Posterior vena cava (tissue), 2 donors: ENCODE results near the gene NXT1. TPM values are rescaled to one million over a fixed set of nuclear protein-coding genes. Genes with fewer than 3 reads are reported as not detected.

ENCODE experiments used
- DNase-seq: peaks from one replicate; pipeline ENCODE4 v3.0.0-alpha.2; 2020; ENCODE audit warnings: low spot score
- intact Hi-C, 2 donors: fragments of 100-400 bp; cut with DNase I; formaldehyde crosslinking; loops; one replicate each; pipeline versions ENCODE4 v1.14.1 to v1.14.2; 2022 to 2023
- total RNA-seq, 2 donors: library from RNA; stranded (reverse); fragmentation: NEBNext Ultra II Directional; extraction: Animal tissue kit (Norgen Biotek cat#: 25700); gene quantifications; one replicate each; pipeline ENCODE4 v1.2.1, GENCODE V29; 2021
- donor health status: DM: yes; HTN: yes; CAD: no.
- donor health status: DM: yes; HTN: yes; CAD: no.

The NXT1 gene
- total RNA-seq, 2 donors from 2014 or later: 14.6 to 19.1 TPM

- intact Hi-C loops: loop anchor here in 1 of 2 donors (10.0 kb wide), 1 partner anchor 284 kb away; the partner anchor contains the start of gene CST3
- peak; percentile 88 for DNase-seq
Observed at GRCh38 chr20:23350904-23351838, 580 bp downstream of the NXT1 start.

- DNase-seq: no peak
Observed at GRCh38 chr20:23356203-23356602, 5.6 kb downstream of the NXT1 start.

GRCh38 chr20:23357767-23358562 lies 7.4 kb downstream of the NXT1 start:
- peak; percentile 100 for DNase-seq
- intact Hi-C loops: loop anchor here in 1 of 2 donors (10.0 kb wide), 1 partner anchor 277 kb away; the partner anchor contains the start of gene CST3

More at GRCh38 chr20:23356203-23356602, 5.6 kb downstream of the NXT1 start:
- intact Hi-C loops: loop anchor here in 1 of 2 donors (10.0 kb wide), 1 partner anchor 279 kb away; the partner anchor contains the start of gene CST3

GRCh38 chr20:23358563-23358906 lies 7.9 kb downstream of the NXT1 start:
- intact Hi-C loops: loop anchor here in 1 of 2 donors (10.0 kb wide), 1 partner anchor 276 kb away; the partner anchor contains the start of gene CST3

GRCh38 chr20:23358923-23359593 lies 8.5 kb downstream of the NXT1 start:
- intact Hi-C loops: loop anchor here in 1 of 2 donors (10.0 kb wide), 1 partner anchor 276 kb away; the partner anchor contains the start of gene CST3
- DNase-seq: no peak

More at GRCh38 chr20:23358563-23358906, 7.9 kb downstream of the NXT1 start:
- no peak for DNase-seq

GRCh38 chr20:23360531-23360930 lies 9.9 kb downstream of the NXT1 start:
- DNase-seq: no peak
- intact Hi-C loops: no loop called here

- intact Hi-C loops: no loop called here
- DNase-seq: no peak
Observed at GRCh38 chr20:23361119-23361475, 10.5 kb downstream of the NXT1 start.

GRCh38 chr20:23361476-23362391 lies 11.1 kb downstream of the NXT1 start, which contains the start of gene GZF1:
TSS of gene GZF1 (plus strand) at chr20:23362182. CDS start at chr20:23364384, 2,202 bp downstream.
- intact Hi-C loops: no loop called here
- DNase-seq: peak; percentile 99

GRCh38 chr20:23362392-23363256 lies 12.0 kb downstream of the NXT1 start:
- no peak for DNase-seq
- intact Hi-C loops: no loop called here

- no peak for DNase-seq
- intact Hi-C loops: no loop called here
Observed at GRCh38 chr20:23363257-23363649, 12.7 kb downstream of the NXT1 start.

- DNase-seq: no peak
- intact Hi-C loops: loop anchor here in 1 of 2 donors (5.0 kb wide), 1 partner anchor 42 kb away; no protein-coding TSS in a partner anchor
Observed at GRCh38 chr20:23365390-23366165, 15.0 kb downstream of the NXT1 start.

- intact Hi-C loops: loop anchor here in 1 of 2 donors (5.0 kb wide), 1 partner anchor 41 kb away; no protein-coding TSS in a partner anchor
- no peak for DNase-seq
Observed at GRCh38 chr20:23366384-23366783, 15.8 kb downstream of the NXT1 start.

GRCh38 chr20:23367770-23368169 lies 17.2 kb downstream of the NXT1 start:
- intact Hi-C loops: loop anchor here in 1 of 2 donors (5.0 kb wide), 1 partner anchor 40 kb away; no protein-coding TSS in a partner anchor
- DNase-seq: no peak

- DNase-seq: no peak
- intact Hi-C loops: loop anchor here in 1 of 2 donors (5.0 kb wide), 1 partner anchor 39 kb away; no protein-coding TSS in a partner anchor
Observed at GRCh38 chr20:23368316-23369071, 17.9 kb downstream of the NXT1 start.

- no peak for DNase-seq
- intact Hi-C loops: loop anchor here in 1 of 2 donors (5.0 kb wide), 1 partner anchor 38 kb away; no protein-coding TSS in a partner anchor
Observed at GRCh38 chr20:23369072-23369823, 18.7 kb downstream of the NXT1 start.
